H1 (cell line): ENCODE results near the gene EPHA6.

ENCODE experiments used
- CTCF ChIP-seq, 3 experiments: IDR thresholded peaks; 1 replicate in 2 of 3; 2 replicates in 1 of 3; pipeline versions ENCODE4 v1.5.1 to v1.6.1; 2011; ENCODE audit warnings: low read length in 3 of 3, mild to moderate bottlenecking in 3 of 3, inconsistent platforms in 2 of 3, low read depth in 1 of 3, moderate library complexity in 1 of 3; ENCODE audit not compliant: insufficient read depth in 1 of 3; ENCODE audit errors: control extremely low read depth in 1 of 3
- GABPA ChIP-seq: IDR thresholded peaks from 2 replicates; pipeline ENCODE4 v1.6.1; 2011; ENCODE audit warnings: mild to moderate bottlenecking, low read length, moderate library complexity, borderline replicate concordance; ENCODE audit not compliant: insufficient read depth
- GTF2F1 ChIP-seq: IDR thresholded peaks from 2 replicates; pipeline ENCODE4 v1.6.1; 2012; ENCODE audit warnings: low read depth, low read length, improper control_type of control experiment, borderline replicate concordance
- KDM5A ChIP-seq: fragments of 200-600 bp; IDR thresholded peaks from 2 replicates; pipeline ENCODE4 v1.7.1; 2012; ENCODE audit warnings: mild to moderate bottlenecking, low read length, inconsistent platforms, mixed read lengths
- POLR2A ChIP-seq, 2 experiments: IDR thresholded peaks; 1 replicate in 1 of 2; 2 replicates in 1 of 2; pipeline ENCODE4 v1.6.1; 2011; ENCODE audit warnings: low read depth in 2 of 2, low read length in 2 of 2, mild to moderate bottlenecking in 2 of 2; ENCODE audit errors: control extremely low read depth in 1 of 2
- POLR2AphosphoS5 ChIP-seq: IDR thresholded peaks from 2 replicates; pipeline ENCODE4 v1.6.1; 2011; ENCODE audit warnings: low read depth, low read length
- SP1 ChIP-seq: IDR thresholded peaks from 2 replicates; pipeline ENCODE4 v1.6.1; 2011; ENCODE audit warnings: low read depth, low read length
- SRF ChIP-seq: IDR thresholded peaks from 2 replicates; pipeline ENCODE4 v1.6.1; 2011; ENCODE audit warnings: mild to moderate bottlenecking, low read depth, low read length, moderate library complexity
- TF ChIP-seq, protein P1 (sequence below): IDR thresholded peaks from 2 replicates; pipeline ENCODE4 v1.6.1; 2011; ENCODE audit warnings: low read depth, mild to moderate bottlenecking, low read length; ENCODE audit not compliant: insufficient read depth

DNA sequence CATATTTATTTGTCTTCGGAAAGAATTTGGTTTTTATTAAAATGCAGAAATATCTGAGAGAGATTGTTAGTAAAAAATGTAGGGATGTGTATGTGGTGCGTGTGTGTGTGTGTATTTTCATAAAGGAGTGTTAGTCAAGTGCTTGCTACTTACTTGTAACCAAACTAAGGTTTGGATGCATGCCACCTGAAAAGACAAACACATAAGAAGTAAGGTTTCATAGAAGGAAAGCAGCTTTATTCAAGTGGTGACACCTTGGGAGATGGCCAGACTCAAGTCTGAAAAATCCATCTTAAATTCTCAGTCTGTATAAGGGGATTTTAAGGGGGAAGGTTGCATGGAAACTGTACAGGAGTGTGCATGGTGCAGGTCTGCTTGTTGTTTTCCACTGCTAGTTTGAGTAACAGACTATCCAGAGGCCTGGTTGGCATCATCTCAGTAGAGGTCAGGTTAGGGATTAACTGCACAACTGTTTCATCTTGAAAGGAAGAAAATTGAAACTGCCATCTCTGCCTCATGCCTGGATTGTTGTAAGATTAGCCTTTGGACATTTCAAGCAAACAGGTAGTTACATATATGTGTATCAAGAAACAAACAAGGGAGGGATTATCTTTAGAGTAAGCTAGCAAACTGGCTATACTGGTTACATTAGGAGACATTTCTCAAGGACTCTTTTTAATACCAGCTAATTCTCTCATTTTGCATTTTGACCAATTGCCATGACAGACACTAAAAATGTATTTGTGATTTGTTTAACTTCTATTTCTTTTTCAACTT is 196.7 kb downstream of the EPHA6 start:
- TF ChIP-seq, protein P1, sequence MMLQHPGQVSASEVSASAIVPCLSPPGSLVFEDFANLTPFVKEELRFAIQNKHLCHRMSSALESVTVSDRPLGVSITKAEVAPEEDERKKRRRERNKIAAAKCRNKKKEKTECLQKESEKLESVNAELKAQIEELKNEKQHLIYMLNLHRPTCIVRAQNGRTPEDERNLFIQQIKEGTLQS: no peak
- TF ChIP-seq CTCF (IDR thresholded peaks at IDR 0.05; ENCODE audit: control extremely low read depth in 1 of 3, insufficient read depth in 1 of 3, low read depth in 1 of 3, low read length in 3 of 3): no peak
- no peak for TF ChIP-seq POLR2AphosphoS5
- TF ChIP-seq KDM5A: no peak
- no peak for TF ChIP-seq POLR2A (IDR thresholded peaks at IDR 0.05; ENCODE audit: control extremely low read depth in 1 of 2, low read depth in 2 of 2, low read length in 2 of 2)
- no peak for TF ChIP-seq SRF
- TF ChIP-seq SP1: no peak
- no peak for TF ChIP-seq GTF2F1
- no peak for TF ChIP-seq GABPA
